ENCODE measurements around the gene SALL4.
"Not testable (repeated sequence)": the region's sequence is repeated elsewhere in the genome, so short reads cannot be mapped to it uniquely, and the experiment has no call there.

Gene SALL4

GRCh38 chr20:51789434-51789833 is 12.9 kb downstream of the SALL4 start:
- DNase-seq (ENCODE audit: low read depth) = no peak
- no peak for TF ChIP-seq CTCF (IDR thresholded peaks at IDR 0.05; ENCODE audit: control insufficient read depth, insufficient read depth, low read depth, low read length, missing control alignments)
- no peak overlapping the region for H3K4me3 ChIP-seq (ENCODE audit: control insufficient read depth, low read depth, low read length)

GRCh38 chr20:51788822-51789221 is 13.5 kb downstream of the SALL4 start:
- no peak for TF ChIP-seq CTCF (IDR thresholded peaks at IDR 0.05; ENCODE audit: control insufficient read depth, insufficient read depth, low read depth, low read length, missing control alignments)
- no peak for DNase-seq (ENCODE audit: low read depth)
- H3K4me3 ChIP-seq (ENCODE audit: control insufficient read depth, low read depth, low read length) = no peak overlapping the region

- no peak for DNase-seq (ENCODE audit: low read depth)
- TF ChIP-seq CTCF (IDR thresholded peaks at IDR 0.05; ENCODE audit: control insufficient read depth, insufficient read depth, low read depth, low read length, missing control alignments) = no peak
- no peak overlapping the region for H3K4me3 ChIP-seq (ENCODE audit: control insufficient read depth, low read depth, low read length)
These were observed 18.0 kb downstream of the SALL4 start for GRCh38 chr20:51784299-51784698.

GRCh38 chr20:51778229-51778759 is 24.0 kb downstream of the SALL4 start:
- DNase-seq (ENCODE audit: low read depth); H3K4me3 ChIP-seq (ENCODE audit: control insufficient read depth, low read depth, low read length): not testable (repeated sequence)

- no peak for TF ChIP-seq CTCF (IDR thresholded peaks at IDR 0.05; ENCODE audit: control insufficient read depth, insufficient read depth, low read depth, low read length, missing control alignments)
- no peak for DNase-seq (ENCODE audit: low read depth)
- no peak overlapping the region for H3K4me3 ChIP-seq (ENCODE audit: control insufficient read depth, low read depth, low read length)
These were observed 27.1 kb downstream of the SALL4 start for GRCh38 chr20:51775241-51775640.

- no peak for DNase-seq (ENCODE audit: low read depth)
- no peak overlapping the region for H3K4me3 ChIP-seq (ENCODE audit: control insufficient read depth, low read depth, low read length)
- no peak for TF ChIP-seq CTCF (IDR thresholded peaks at IDR 0.05; ENCODE audit: control insufficient read depth, insufficient read depth, low read depth, low read length, missing control alignments)
These were observed 30.1 kb downstream of the SALL4 start for GRCh38 chr20:51772236-51772635.

GRCh38 chr20:51769976-51770615 is 32.2 kb downstream of the SALL4 start:
- no peak for DNase-seq (ENCODE audit: low read depth)
- H3K4me3 ChIP-seq (ENCODE audit: control insufficient read depth, low read depth, low read length) = no peak overlapping the region
- no peak for TF ChIP-seq CTCF (IDR thresholded peaks at IDR 0.05; ENCODE audit: control insufficient read depth, insufficient read depth, low read depth, low read length, missing control alignments)

Data from AG09309 (cell line).